GM19397 (cell line): Measurements from ENCODE around the gene OR1J1.
A peak's percentile ranks its signal among the peaks of the same experiment; 100 is the strongest.

Experiments
- ATAC-seq: cut with Tn5 transposase; IDR thresholded peaks from one replicate; pipeline ENCODE4 v1.9.1; 2021; ENCODE audit warnings: mild to moderate bottlenecking, moderate library complexity; ENCODE audit not compliant: unreplicated experiment

The OR1J1 gene, protein sequence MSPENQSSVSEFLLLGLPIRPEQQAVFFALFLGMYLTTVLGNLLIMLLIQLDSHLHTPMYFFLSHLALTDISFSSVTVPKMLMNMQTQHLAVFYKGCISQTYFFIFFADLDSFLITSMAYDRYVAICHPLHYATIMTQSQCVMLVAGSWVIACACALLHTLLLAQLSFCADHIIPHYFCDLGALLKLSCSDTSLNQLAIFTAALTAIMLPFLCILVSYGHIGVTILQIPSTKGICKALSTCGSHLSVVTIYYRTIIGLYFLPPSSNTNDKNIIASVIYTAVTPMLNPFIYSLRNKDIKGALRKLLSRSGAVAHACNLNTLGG

DNA sequence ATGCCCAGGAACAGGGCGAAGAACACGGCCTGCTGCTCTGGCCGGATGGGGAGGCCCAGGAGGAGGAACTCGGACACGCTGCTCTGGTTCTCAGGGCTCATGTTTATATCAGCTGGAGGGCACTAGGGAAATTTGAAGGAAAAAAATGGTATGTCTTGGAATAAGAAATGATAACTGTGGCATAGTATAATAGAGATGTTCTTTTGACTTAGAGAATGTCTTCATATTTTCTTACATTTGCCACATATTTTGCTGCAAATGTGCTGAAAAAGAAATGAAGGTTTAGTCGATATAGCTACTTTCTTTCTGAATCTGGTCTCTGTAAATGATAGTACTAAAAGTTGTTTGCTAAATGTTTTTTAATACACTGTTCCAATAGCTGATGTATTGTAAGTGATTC, at the start of gene OR1J1:
TSS of gene OR1J1 (minus strand) at position 101 of the 400 bp plus-strand sequence. CDS start at position 101, 0 bp downstream.
- no peak for ATAC-seq

DNA sequence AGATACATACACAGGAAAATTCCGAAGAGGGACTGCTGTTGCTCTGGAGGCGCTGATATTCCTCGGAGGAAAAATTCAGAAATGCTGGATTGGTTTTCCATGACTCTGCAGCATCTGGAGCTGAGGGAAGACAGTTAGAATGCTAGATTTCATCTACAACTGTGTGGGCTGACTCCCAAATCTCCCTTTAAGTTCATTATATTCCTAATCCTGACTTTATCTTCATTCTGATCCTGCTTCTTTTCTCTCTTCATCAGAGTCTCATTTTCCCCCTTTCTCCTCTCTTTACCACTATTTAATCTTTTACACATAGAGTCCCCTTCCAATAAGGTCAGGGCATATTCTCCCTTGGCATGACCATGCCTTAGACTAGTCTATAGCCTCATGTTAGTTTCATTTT, 49.5 kb upstream of the OR1J1 start, which contains the start of gene OR1N1:
TSS of gene OR1N1 (minus strand) at position 101 of the 400 bp plus-strand sequence. CDS start at position 101, 0 bp downstream.
- ATAC-seq, result no peak

DNA sequence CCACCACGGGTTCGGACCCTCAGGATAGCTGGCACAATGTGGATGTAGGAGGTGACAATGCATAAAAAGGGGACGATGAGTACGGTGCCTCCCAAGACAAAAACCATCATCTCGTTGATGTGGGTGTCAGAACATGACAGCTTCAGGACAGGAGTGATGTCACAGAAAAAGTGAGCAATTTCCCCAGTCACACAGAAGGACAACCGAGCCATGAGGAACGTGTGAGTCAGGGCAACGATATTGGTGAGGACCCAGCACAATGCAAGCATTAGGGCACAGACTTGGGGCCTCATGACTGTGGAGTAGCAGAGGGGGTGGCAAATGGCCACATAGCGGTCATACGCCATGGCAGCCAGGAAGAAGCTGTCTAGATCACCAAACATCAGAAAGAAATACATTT, 48.9 kb upstream of the OR1J1 start:
- ATAC-seq, result no peak

DNA sequence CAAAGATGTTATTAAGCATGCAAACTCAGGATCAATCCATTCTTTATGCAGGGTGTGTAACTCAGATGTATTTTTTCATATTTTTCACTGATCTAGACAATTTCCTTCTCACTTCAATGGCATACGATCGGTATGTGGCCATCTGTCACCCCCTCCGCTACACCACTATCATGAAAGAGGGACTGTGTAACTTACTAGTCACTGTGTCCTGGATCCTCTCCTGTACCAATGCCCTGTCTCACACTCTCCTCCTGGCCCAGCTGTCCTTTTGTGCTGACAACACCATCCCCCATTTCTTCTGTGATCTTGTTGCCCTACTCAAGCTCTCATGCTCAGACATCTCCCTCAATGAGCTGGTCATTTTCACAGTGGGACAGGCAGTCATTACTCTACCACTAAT, 41.6 kb upstream of the OR1J1 start:
- ATAC-seq, result no peak

DNA sequence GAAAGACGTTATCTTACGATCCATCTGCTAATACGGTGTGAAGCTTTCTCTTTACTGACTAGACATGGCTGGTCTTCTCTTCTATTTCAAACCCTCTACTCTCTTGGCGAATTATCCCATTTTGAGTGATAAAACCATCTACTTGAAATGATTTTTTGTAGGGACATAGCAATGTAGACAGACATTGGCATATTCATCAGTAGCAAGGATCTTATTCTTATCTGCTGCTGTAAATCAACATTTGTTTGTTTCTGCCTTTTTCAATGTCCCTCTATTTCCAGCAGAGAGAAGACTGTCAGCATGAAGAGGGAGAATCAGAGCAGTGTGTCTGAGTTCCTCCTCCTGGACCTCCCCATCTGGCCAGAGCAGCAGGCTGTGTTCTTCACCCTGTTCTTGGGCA, 41.1 kb upstream of the OR1J1 start, which contains the start of gene OR1J4:
TSS of gene OR1J4 (plus strand) at position 301 of the 400 bp plus-strand sequence. CDS start at position 301, 0 bp downstream.
- no peak for ATAC-seq

DNA sequence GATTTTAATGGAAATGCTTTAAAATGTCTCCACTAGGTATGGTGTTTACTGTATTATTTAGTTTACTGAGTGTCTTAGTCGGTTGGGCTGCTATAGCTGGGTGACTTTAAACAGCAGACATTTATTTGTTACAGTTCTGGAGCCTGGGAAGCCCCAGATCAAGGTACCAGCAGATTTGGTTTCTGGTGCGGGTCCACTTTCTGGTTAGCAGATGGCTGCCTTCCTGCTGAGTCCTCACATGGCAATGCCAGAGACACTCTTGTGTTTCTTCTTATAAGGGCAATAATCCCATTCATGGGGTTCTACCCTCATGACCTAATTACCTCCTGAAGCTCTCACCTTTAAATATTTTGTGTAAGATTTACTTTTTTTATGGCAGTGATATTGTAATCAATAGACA, 40.5 kb upstream of the OR1J1 start:
- ATAC-seq, result no peak

DNA sequence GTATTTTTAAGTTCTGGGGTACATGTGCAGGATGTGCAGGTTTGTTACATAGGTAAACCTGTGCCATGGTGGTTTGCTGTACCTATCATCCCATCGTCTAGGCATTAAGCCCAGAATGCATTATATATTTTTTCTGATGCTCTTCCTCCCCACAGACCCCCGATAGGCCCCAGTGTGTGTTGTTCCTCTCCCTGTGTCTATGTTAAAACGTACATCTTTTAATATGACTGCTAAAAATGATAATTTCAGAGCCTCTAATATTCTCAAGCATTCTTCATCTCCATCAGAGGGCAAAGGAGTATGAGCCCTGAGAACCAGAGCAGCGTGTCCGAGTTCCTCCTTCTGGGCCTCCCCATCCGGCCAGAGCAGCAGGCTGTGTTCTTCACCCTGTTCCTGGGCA, 32.8 kb upstream of the OR1J1 start, which contains the start of gene OR1J2:
TSS of gene OR1J2 (plus strand) at position 301 of the 400 bp plus-strand sequence. CDS start at position 301, 0 bp downstream.
- no peak for ATAC-seq

DNA sequence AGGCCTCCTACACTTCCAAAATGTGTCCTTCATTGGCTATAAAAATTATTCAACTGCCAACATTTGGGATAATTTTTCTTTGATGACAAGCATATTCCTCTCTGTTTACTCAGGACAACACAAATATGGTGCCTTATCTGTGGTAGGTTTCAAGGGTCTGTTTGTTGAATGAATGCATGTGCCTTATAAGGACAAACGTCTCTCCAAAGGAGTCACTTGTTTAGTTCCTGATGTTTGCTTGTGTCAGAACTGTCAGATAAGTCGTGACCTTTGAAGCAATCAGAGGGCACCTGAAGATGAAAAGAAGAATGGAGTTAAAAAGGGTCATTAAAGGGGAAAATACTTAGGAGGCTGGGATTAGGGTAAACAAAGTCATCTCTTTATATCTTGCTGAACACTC, 29.2 kb upstream of the OR1J1 start:
- no peak for ATAC-seq

DNA sequence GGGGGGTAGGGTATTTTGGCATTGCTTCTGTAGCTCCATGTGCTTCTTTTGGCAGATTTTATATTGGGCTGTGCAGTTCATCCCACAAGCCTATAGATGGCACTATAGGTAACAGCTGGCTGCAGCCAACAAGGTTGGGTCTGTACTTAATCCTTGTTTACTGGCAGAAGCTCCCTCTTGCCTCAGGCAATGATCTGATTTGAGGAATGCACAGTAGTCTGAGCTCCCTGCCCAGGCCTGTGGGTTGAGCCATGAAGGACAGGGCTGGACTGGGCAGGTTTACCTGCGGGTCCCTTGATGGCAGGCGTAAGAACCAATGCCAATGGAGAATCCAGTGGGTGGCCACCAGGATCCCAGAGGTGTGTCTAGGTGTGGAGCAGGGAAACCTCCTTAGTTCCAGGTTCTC, 21.2 kb upstream of the OR1J1 start:
- ATAC-seq, result no peak

DNA sequence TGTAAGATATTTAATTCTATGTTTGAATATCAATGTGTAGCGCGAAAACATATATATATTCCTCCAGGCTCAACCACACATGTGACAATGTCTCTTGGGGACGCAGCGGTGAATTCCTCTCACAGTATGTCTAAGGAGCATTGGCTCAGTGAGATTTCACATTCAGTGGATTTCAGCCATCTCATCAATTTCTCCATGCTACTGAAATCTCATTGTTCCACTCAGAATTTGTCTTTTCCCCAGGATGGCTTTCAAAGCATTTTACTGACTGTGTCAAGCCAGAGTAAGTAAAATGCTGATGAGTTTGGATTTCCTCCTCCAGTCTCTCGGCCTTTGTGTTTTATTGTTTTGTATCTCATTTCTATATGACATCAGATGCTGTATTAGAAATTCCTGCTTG, 1.3 kb upstream of the OR1J1 start:
- no peak for ATAC-seq

DNA sequence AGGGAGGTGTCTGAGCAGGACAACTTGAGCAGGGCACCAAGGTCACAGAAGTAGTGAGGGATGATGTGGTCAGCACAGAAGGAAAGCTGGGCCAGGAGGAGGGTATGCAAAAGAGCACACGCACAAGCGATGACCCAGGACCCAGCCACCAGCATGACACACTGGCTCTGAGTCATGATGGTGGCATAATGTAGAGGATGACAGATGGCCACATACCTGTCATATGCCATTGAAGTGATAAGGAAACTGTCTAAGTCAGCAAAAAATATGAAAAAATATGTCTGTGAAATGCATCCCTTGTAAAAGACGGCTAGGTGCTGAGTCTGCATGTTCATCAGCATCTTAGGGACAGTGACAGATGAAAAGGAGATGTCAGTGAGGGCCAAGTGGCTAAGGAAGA, 380 bp downstream of the OR1J1 start:
- ATAC-seq, result no peak

DNA sequence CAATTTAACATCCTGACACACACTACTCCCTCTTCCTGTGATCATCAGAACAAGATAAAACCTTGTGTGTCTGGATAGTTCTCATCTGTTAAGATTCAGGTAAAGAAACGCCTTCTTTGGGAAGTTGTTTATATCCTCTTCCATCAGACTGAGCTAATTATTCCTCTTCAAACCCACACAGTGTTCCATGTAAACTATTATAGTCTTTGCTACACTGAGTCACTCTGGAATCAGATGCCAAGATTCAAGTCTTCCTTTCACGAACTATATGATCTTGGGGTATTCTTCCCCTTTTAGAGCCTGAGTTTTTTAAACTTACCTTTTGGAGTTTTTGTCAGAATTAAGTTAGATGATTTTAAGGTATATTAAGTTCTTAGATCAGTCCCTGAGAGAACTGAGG, 2.0 kb downstream of the OR1J1 start:
- ATAC-seq, result no peak

DNA sequence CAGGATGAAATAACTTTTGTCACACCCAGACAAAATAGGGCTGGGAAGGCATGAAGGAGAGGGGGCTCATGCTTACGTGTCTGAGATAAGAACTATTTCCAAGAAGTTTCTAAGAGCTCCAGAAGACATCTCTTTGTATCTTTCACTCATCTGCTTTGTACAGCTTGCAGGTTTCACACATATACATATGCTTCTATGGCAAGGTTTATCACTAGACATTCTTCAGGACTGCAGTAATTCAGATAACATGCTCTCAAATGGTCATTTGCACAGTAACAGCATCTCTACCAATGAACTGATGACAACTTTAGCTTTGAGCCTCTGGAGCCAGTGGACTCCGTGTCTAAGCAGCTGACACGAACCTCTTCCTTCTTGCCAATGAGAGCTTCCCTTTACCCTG, 3.2 kb downstream of the OR1J1 start:
- ATAC-seq, result no peak

DNA sequence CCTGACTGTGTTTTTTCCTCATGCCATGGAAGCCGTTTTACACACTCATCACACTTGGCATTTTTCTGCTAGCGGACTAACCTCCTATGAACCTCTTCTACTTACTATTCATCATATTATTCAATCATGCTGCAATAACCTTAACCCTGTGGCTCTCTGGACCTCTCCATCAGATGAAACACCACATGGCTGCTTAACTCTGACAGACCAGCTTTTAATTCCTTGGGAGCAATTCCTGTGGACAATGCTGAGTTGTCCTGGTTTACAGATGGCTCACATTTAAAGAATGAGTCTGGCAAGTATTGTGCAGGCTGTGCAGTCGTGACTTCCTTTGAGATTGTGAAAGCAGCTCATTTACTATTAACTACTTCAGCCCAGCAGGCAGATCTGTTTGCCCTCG, 9.0 kb downstream of the OR1J1 start:
- no peak for ATAC-seq

DNA sequence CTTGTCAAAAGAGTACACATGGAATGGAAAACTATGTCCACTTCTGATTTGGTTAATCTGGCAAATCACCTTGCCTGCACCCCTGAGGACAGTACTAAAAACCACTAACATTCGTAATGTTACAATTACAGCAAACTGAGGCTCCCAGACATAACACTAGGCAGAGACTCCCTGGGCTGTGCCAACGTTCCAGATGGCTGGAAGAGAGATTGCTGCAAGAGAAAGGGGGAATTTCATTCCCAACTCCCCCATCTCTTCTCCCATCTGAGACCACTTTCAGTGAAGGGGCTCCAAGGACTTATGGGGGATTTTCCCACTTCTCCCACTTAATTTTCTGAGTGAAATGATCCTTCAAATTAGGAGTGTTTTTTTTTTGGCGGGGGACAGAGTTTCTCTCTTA, 11.3 kb downstream of the OR1J1 start:
- ATAC-seq, result no peak

DNA sequence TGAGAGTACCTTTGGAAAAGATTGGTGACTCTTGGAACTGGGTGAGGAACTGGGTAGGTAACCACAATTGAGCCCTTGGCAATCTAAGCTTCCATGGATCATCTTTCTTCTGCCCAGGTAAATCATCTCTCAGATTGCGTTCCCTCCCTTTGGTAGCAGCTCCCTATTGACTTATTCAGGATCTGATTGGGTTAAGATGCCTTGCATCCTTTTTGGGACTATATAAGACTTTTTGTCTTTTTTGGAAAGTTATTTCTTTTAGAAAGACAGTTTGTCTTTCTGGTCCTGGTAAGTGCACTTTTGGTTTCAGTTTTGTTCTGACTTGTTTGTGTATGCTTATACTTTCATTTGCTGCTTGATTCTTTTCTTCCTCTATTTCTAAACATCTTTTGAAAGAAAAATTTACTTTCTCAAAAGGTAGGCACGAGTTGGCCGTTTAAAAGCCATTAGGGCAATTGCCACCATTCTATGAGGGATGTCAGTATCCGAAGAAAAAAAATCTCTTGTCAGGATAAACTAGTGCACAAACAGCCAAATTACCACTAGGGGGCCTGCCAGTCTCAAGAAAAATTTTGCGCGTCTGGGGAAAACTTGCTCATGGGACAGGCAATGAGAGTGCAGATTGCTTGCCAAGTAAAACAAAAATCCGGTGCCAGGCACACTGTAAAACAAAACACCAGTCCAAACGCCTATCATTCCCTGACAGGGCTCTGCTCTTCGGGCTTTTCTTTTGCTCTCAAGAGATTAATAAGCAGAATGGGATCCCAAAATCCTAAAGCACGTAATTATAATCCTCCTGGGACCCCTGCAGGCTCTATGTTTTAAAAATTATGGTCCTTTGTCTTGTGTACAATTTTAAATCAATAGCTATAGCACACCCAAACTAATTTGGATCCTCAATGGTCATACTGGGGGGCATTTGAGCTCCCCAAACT, 12.8 kb downstream of the OR1J1 start:
- peak; percentile 68 for ATAC-seq

DNA sequence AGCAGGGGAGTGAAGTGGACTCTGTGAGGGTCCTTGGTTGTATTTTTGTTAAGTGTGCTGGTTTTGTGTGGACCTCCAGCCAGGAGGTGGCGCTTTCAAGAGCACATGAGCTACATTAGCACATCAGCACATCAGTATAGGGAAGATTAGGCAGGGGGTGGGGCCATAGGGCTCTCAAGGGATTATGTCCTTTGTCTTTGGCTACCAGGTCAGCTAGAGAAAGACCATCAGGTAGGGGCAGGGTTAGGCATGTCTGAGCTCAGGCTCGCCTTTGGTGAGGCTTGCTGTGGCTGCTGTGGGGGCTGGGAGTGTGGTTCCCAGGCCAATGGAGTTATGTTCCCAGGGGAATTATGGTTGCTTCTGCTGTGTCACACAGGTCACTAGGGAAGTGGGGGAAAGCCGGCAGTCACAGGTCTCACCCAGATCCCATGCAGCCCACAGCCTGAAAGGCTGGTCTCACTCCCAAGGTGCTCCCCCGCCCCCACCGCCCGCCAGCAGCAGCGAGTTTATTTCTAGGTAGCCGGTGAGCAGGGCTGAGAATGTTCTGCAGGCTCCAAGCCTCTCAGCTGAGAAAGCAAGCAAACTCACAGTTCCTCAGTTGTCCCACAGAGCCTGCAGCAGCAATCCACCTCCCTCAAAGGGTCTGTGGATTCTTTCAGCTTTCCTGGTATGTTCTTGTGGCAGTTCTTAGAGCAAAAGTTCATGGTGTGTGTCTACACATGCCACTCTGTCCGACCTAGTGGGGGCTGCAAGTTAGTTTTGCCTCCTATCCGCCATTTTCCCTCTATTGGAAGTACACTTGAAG, 13.7 kb downstream of the OR1J1 start:
- ATAC-seq, result no peak

DNA sequence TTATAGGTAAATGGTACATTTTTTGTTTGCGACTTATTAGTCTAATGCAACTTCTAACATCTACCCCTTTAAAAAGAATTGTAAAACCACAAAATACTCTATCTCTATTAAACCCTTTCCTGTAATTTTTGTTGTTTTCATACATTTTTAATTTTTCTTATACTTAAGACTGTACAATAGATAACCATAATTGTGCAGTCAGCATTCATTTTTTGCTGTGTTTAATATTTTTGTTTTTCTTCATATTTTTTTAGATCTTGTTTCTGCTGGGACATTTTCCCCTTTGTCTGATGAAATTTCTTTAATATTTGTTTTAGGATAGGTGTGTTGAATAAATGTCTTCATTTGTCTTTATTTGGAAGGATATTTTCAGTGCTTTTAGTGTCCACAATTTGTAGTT, 19.9 kb downstream of the OR1J1 start:
- ATAC-seq, result no peak

DNA sequence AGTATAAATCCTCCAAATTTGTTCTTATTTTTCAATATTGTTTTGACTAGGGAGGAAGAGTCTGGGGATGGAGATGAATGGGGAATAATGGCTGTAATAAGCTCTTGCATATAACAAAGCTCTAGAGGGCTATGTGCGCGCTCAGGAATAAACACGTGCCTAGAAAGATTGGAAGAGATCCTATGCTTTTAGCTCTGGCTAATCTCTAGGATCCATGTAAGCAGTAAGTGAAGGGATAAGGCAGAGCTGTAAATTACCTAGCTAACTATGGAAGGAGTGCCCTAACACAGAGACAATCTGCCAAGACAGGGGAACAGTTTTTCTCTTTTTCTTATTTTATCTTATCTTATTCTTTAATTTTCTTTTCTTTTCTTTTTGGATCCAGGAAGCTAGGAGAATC, 21.6 kb downstream of the OR1J1 start:
- ATAC-seq, result no peak

DNA sequence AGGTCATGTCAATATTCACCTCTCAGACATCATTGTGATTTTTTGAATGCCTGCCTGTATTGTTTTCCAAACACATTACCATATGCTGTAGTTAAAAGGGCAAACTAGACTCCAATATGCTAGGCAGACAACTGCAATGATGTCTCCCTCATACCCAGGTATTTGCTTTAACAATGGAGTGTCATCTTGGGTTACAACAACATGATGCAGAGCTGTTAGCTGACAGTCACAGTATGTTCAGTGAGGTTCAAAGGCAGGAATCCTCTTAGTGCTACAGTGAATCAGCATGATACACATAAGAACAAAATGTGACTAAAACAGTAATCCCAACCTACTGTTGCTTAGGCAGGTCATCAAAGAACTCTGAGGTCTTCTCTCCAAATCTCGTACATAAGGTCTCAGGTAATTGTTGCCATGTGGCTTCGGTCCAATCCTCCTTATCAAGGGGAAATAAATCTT, 24.0 kb downstream of the OR1J1 start:
- ATAC-seq, result no peak
